K562 (cell line): ENCODE results near the gene FASTK. TPM values are rescaled to one million over a fixed set of nuclear protein-coding genes. Genes with fewer than 3 reads are reported as not detected.
A peak's percentile ranks its signal among the peaks of the same experiment; 100 is the strongest.

ENCODE experiments used
- FOS ChIP-seq: IDR thresholded peaks from 3 replicates; pipeline ENCODE4 v1.6.1; 2011; ENCODE audit not compliant: insufficient read length; ENCODE audit errors: extremely low read depth
- GTF3C2 ChIP-seq: IDR thresholded peaks from 3 replicates; pipeline ENCODE4 v1.6.1; 2011; ENCODE audit warnings: borderline replicate concordance, mild to moderate bottlenecking, moderate library complexity; ENCODE audit not compliant: insufficient read length; ENCODE audit errors: extremely low read depth
- HIVEP1 ChIP-seq: fragments of 250-450 bp; sonication (Bioruptor Pico); IDR thresholded peaks from 2 replicates; pipeline ENCODE4 v1.4.0; 2020; ENCODE audit warnings: mild to moderate bottlenecking
- MCM2 ChIP-seq: fragments of 450-650 bp; IDR thresholded peaks from 2 replicates; pipeline ENCODE4 v1.6.1; 2017; ENCODE audit warnings: low read depth, mild to moderate bottlenecking
- RFX5 ChIP-seq: IDR thresholded peaks from 2 replicates; pipeline ENCODE4 v1.6.1; 2011; ENCODE audit warnings: low read depth, mild to moderate bottlenecking, improper control_type of control experiment, low read length
- SNIP1 ChIP-seq: fragments of 450-650 bp; IDR thresholded peaks from 2 replicates; pipeline ENCODE4 v1.7.1; 2017; ENCODE audit warnings: low read depth, mild to moderate bottlenecking
- SUPT5H ChIP-seq: fragments of 450-650 bp; IDR thresholded peaks from 2 replicates; pipeline ENCODE4 v1.6.1; 2016
- TAF15 ChIP-seq: fragments of 200-400 bp; formaldehyde crosslinking; IDR thresholded peaks from 2 replicates; pipeline ENCODE4 v1.6.1; 2017; ENCODE audit warnings: mild to moderate bottlenecking, low read depth, low read length, moderate library complexity
- polyA plus RNA-seq, 8 experiments: library from polyadenylated mRNA; depleted of rRNA in 4 of 8; stranded (reverse) in 5 of 8; unstranded in 3 of 8; fragments of >200 nt; fragmentation: Nextera tagmentation in 2 of 8; fragmentation: Illumina TruSeq in 1 of 8; extraction: Ambion mirVana in 2 of 8; extraction: Trizol in 1 of 8; gene quantifications; 2 replicates each; pipeline versions ENCODE4 v1.2.1 to v1.2.3, GENCODE V29; 2011 to 2014; ENCODE audit warnings: inconsistent platforms in 1 of 8, missing spikeins in 1 of 8
- total RNA-seq, 7 experiments: library from RNA; depleted of rRNA in 6 of 7; stranded (reverse); fragments of >200 nt in 6 of 7; fragmentation: Illumina TruSeq in 2 of 7; extraction: Trizol in 2 of 7; gene quantifications; 2 replicates each; pipeline versions ENCODE4 v1.2.1 to v1.2.3, GENCODE V29; 2011 to 2021; ENCODE audit warnings: low replicate concordance in 1 of 7
- TF ChIP-seq, protein P1 (sequence below): fragments of 450-650 bp; IDR thresholded peaks from 2 replicates; pipeline ENCODE4 v1.6.1; 2016
- TF ChIP-seq, protein P2 (sequence below): IDR thresholded peaks from 2 replicates; pipeline ENCODE4 v1.6.1; 2011; ENCODE audit not compliant: insufficient read length; ENCODE audit errors: extremely low read depth
- TF ChIP-seq, protein P3 (sequence below): fragments of 200-800 bp; sonication (Bioruptor generic); IDR thresholded peaks from 2 replicates; pipeline ENCODE4 v1.6.1; 2017; ENCODE audit warnings: missing genetic modification characterization, missing compliant biosample characterization
- TF ChIP-seq, protein P4 (sequence below): fragments of 450-650 bp; IDR thresholded peaks from 2 replicates; pipeline ENCODE4 v1.6.1; 2017; ENCODE audit warnings: antibody characterized with exemption
- TF ChIP-seq, protein P5 (sequence below): sonication (generic); formaldehyde crosslinking; IDR thresholded peaks from 2 replicates; pipeline ENCODE4 v1.8.0; 2022; ENCODE audit warnings: mild to moderate bottlenecking, missing genetic modification reagents, borderline replicate concordance
- TF ChIP-seq, protein P6 (sequence below): fragments of 250-450 bp; sonication (Bioruptor Pico); IDR thresholded peaks from 2 replicates; pipeline ENCODE4 v1.9.0; 2021; ENCODE audit warnings: mild to moderate bottlenecking, inconsistent platforms

FASTK gene
- total and polyA plus RNA-seq, 9 of the 15 experiments (the other 6 are each of a cell fraction or from before 2014, with no cell fraction given), result 0.51 to 150 (median 48.2) TPM

DNA sequence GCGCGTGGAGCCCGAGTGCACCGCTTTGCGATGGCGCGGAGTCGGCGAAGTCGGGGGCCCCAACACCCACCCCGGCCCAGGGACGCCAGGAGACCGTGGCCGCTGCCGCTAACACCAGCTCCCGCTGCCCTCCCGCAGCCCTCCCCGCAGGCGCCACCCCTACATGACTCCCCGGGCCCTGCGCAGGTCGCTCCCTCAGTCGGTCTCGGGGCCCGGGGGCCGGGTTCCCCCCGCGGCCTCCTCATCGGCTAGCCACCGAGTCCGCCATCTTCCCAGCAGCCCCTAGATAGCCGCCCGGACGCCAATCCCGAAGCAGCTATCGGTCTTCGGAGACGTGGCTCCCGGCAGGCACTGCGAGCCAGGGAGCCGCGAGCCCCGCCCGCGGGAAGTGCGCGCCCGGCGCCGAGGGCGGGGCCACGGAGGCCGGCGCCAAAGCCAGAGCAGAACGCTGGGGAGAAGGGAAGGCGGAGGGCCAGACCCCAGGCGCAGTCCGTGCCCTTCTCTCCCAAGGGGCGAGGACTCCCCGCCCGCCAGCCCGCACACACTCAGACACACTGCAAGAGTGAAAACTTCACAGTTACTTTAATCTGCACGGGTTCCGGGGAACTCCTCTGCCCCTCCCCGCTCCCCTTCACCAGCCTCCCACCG, at the start of gene FASTK (continued):
- TF ChIP-seq, protein P1, sequence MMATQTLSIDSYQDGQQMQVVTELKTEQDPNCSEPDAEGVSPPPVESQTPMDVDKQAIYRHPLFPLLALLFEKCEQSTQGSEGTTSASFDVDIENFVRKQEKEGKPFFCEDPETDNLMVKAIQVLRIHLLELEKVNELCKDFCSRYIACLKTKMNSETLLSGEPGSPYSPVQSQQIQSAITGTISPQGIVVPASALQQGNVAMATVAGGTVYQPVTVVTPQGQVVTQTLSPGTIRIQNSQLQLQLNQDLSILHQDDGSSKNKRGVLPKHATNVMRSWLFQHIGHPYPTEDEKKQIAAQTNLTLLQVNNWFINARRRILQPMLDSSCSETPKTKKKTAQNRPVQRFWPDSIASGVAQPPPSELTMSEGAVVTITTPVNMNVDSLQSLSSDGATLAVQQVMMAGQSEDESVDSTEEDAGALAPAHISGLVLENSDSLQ, result peak; percentile 64
- TF ChIP-seq MCM2, result no peak
- TF ChIP-seq, protein P2, sequence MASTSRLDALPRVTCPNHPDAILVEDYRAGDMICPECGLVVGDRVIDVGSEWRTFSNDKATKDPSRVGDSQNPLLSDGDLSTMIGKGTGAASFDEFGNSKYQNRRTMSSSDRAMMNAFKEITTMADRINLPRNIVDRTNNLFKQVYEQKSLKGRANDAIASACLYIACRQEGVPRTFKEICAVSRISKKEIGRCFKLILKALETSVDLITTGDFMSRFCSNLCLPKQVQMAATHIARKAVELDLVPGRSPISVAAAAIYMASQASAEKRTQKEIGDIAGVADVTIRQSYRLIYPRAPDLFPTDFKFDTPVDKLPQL, result no peak
- TF ChIP-seq TAF15, result no peak
- TF ChIP-seq, protein P3, sequence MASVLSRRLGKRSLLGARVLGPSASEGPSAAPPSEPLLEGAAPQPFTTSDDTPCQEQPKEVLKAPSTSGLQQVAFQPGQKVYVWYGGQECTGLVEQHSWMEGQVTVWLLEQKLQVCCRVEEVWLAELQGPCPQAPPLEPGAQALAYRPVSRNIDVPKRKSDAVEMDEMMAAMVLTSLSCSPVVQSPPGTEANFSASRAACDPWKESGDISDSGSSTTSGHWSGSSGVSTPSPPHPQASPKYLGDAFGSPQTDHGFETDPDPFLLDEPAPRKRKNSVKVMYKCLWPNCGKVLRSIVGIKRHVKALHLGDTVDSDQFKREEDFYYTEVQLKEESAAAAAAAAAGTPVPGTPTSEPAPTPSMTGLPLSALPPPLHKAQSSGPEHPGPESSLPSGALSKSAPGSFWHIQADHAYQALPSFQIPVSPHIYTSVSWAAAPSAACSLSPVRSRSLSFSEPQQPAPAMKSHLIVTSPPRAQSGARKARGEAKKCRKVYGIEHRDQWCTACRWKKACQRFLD, result no peak
- TF ChIP-seq SUPT5H, result peak; percentile 95
- no peak for TF ChIP-seq SNIP1
- TF ChIP-seq, protein P4, sequence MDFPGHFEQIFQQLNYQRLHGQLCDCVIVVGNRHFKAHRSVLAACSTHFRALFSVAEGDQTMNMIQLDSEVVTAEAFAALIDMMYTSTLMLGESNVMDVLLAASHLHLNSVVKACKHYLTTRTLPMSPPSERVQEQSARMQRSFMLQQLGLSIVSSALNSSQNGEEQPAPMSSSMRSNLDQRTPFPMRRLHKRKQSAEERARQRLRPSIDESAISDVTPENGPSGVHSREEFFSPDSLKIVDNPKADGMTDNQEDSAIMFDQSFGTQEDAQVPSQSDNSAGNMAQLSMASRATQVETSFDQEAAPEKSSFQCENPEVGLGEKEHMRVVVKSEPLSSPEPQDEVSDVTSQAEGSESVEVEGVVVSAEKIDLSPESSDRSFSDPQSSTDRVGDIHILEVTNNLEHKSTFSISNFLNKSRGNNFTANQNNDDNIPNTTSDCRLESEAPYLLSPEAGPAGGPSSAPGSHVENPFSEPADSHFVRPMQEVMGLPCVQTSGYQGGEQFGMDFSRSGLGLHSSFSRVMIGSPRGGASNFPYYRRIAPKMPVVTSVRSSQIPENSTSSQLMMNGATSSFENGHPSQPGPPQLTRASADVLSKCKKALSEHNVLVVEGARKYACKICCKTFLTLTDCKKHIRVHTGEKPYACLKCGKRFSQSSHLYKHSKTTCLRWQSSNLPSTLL, result no peak
- TF ChIP-seq, protein P5, sequence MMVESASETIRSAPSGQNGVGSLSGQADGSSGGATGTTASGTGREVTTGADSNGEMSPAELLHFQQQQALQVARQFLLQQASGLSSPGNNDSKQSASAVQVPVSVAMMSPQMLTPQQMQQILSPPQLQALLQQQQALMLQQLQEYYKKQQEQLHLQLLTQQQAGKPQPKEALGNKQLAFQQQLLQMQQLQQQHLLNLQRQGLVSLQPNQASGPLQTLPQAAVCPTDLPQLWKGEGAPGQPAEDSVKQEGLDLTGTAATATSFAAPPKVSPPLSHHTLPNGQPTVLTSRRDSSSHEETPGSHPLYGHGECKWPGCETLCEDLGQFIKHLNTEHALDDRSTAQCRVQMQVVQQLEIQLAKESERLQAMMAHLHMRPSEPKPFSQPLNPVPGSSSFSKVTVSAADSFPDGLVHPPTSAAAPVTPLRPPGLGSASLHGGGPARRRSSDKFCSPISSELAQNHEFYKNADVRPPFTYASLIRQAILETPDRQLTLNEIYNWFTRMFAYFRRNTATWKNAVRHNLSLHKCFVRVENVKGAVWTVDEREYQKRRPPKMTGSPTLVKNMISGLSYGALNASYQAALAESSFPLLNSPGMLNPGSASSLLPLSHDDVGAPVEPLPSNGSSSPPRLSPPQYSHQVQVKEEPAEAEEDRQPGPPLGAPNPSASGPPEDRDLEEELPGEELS, result no peak
- TF ChIP-seq, protein P6, sequence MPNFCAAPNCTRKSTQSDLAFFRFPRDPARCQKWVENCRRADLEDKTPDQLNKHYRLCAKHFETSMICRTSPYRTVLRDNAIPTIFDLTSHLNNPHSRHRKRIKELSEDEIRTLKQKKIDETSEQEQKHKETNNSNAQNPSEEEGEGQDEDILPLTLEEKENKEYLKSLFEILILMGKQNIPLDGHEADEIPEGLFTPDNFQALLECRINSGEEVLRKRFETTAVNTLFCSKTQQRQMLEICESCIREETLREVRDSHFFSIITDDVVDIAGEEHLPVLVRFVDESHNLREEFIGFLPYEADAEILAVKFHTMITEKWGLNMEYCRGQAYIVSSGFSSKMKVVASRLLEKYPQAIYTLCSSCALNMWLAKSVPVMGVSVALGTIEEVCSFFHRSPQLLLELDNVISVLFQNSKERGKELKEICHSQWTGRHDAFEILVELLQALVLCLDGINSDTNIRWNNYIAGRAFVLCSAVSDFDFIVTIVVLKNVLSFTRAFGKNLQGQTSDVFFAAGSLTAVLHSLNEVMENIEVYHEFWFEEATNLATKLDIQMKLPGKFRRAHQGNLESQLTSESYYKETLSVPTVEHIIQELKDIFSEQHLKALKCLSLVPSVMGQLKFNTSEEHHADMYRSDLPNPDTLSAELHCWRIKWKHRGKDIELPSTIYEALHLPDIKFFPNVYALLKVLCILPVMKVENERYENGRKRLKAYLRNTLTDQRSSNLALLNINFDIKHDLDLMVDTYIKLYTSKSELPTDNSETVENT, result peak; percentile 86; the same call in 1 of the 2 replicates
- TF ChIP-seq RFX5, result no peak
- 0 out of 2 replicates have a peak, but pooled peaks have one; percentile 28 for TF ChIP-seq HIVEP1
- no peak for TF ChIP-seq GTF3C2
- no peak for TF ChIP-seq FOS
